Measurements from ENCODE around the gene ZNF536. TPM values are rescaled to one million over a fixed set of nuclear protein-coding genes. Genes with fewer than 3 reads are reported as not detected.

The ZNF536 gene
- total RNA-seq, 1 experiment from 2014 or later: not detected

- Histone ChIP-seq H3K4me2 (ENCODE audit: low read length) (no peak overlapping the region), H3K9me2 (replicated peaks; ENCODE audit: low read length) (no peaks in the 10 kb centered on the region), H3K4me1 (ENCODE audit: insufficient read depth, low read length) (no peaks in the 10 kb centered on the region), H3K4me3 (ENCODE audit: low read length) (no peak overlapping the region), H3K79me2 (ENCODE audit: low read length) (no peaks in the 10 kb centered on the region), H3F3A (ENCODE audit: low read length, unreplicated experiment) (no peaks in the 10 kb centered on the region), H3K36me3 (ENCODE audit: low read depth, low read length) (no peaks in the 10 kb centered on the region), H3K9ac (ENCODE audit: low read length) (no peak overlapping the region), H4K20me1 (ENCODE audit: low read length) (no peaks in the 10 kb centered on the region), H3K27me3 (ENCODE audit: low read length) (no peaks in the 10 kb centered on the region), H3K27ac (ENCODE audit: low read length) (no peak overlapping the region), H3K9me3 (ENCODE audit: low read length) (no peaks in the 10 kb centered on the region), H2AFZ (ENCODE audit: low read length) (no peak overlapping the region)
- CTCF ChIA-PET: no interaction called here
- ATAC-seq (no peak), DNase-seq (no peak)
- intact Hi-C loops (cut with micrococcal nuclease): no loop called here
- BruUV-seq (replicated peaks): no TSS peak
- POLR2A ChIA-PET (ENCODE audit: unreplicated experiment): no interaction called here
- TF ChIP-seq EZH2 (IDR thresholded peaks at IDR 0.05; ENCODE audit: low read length, unreplicated experiment) (no peak), EZH2phosphoT487 (IDR thresholded peaks at IDR 0.05; ENCODE audit: borderline replicate concordance, low read length) (no peak), CTCF (conservative IDR thresholded peaks at IDR 0.05; ENCODE audit: low read depth, low read length) (no peak)
These were observed 51.3 kb downstream of the ZNF536 start for GRCh38 chr19:30423481-30423880.

- Histone ChIP-seq H4K20me1 (ENCODE audit: low read length) (no peaks in the 10 kb centered on the region), H3K36me3 (ENCODE audit: low read depth, low read length) (no peaks in the 10 kb centered on the region), H2AFZ (ENCODE audit: low read length) (no peak overlapping the region), H3K79me2 (ENCODE audit: low read length) (no peaks in the 10 kb centered on the region), H3K9ac (ENCODE audit: low read length) (no peak overlapping the region), H3K27me3 (ENCODE audit: low read length) (no peaks in the 10 kb centered on the region), H3K27ac (ENCODE audit: low read length) (no peak overlapping the region), H3F3A (ENCODE audit: low read length, unreplicated experiment) (no peaks in the 10 kb centered on the region), H3K9me2 (replicated peaks; ENCODE audit: low read length) (no peaks in the 10 kb centered on the region), H3K4me1 (ENCODE audit: insufficient read depth, low read length) (no peaks in the 10 kb centered on the region), H3K9me3 (ENCODE audit: low read length) (no peaks in the 10 kb centered on the region), H3K4me2 (ENCODE audit: low read length) (no peak overlapping the region), H3K4me3 (ENCODE audit: low read length) (no peak overlapping the region)
- BruUV-seq (replicated peaks): no TSS peak
- CTCF ChIA-PET: no interaction called here
- no peak for TF ChIP-seq CTCF (conservative IDR thresholded peaks at IDR 0.05; ENCODE audit: low read depth, low read length)
- no peak for TF ChIP-seq EZH2 (IDR thresholded peaks at IDR 0.05; ENCODE audit: low read length, unreplicated experiment)
- no peak for TF ChIP-seq EZH2phosphoT487 (IDR thresholded peaks at IDR 0.05; ENCODE audit: borderline replicate concordance, low read length)
- no peak for DNase-seq
- ATAC-seq: no peak
- POLR2A ChIA-PET (ENCODE audit: unreplicated experiment): no interaction called here
- intact Hi-C loops (cut with micrococcal nuclease): no loop called here
These were observed 54.0 kb downstream of the ZNF536 start for GRCh38 chr19:30425885-30426838.

GRCh38 chr19:30426864-30427263, 54.7 kb downstream of the ZNF536 start:
- CTCF ChIA-PET: no interaction called here

More at GRCh38 chr19:30426864-30427263, 54.7 kb downstream of the ZNF536 start:
- Histone ChIP-seq H3K9me2 (replicated peaks; ENCODE audit: low read length) (no peaks in the 10 kb centered on the region), H3K27me3 (ENCODE audit: low read length) (no peaks in the 10 kb centered on the region), H3K79me2 (ENCODE audit: low read length) (no peaks in the 10 kb centered on the region), H3K36me3 (ENCODE audit: low read depth, low read length) (no peaks in the 10 kb centered on the region), H3K27ac (ENCODE audit: low read length) (no peak overlapping the region), H3K9ac (ENCODE audit: low read length) (no peak overlapping the region), H3K4me2 (ENCODE audit: low read length) (no peak overlapping the region), H2AFZ (ENCODE audit: low read length) (no peak overlapping the region), H3K4me3 (ENCODE audit: low read length) (no peak overlapping the region), H3F3A (ENCODE audit: low read length, unreplicated experiment) (no peaks in the 10 kb centered on the region), H3K9me3 (ENCODE audit: low read length) (no peaks in the 10 kb centered on the region), H3K4me1 (ENCODE audit: insufficient read depth, low read length) (no peaks in the 10 kb centered on the region), H4K20me1 (ENCODE audit: low read length) (no peaks in the 10 kb centered on the region)
- intact Hi-C loops (cut with micrococcal nuclease): no loop called here
- ATAC-seq (no peak), DNase-seq (no peak)
- BruUV-seq (replicated peaks): no TSS peak
- no peak for TF ChIP-seq EZH2phosphoT487 (IDR thresholded peaks at IDR 0.05; ENCODE audit: borderline replicate concordance, low read length)
- no peak for TF ChIP-seq CTCF (conservative IDR thresholded peaks at IDR 0.05; ENCODE audit: low read depth, low read length)
- TF ChIP-seq EZH2 (IDR thresholded peaks at IDR 0.05; ENCODE audit: low read length, unreplicated experiment): no peak
- POLR2A ChIA-PET (ENCODE audit: unreplicated experiment): no interaction called here
